Measurements from ENCODE around the gene PCDHA4. TPM values are rescaled to one million over a fixed set of nuclear protein-coding genes. Genes with fewer than 3 reads are reported as not detected.

PCDHA4 gene
- total RNA-seq, 1 donor from 2014 or later = 0.52 TPM

DNA sequence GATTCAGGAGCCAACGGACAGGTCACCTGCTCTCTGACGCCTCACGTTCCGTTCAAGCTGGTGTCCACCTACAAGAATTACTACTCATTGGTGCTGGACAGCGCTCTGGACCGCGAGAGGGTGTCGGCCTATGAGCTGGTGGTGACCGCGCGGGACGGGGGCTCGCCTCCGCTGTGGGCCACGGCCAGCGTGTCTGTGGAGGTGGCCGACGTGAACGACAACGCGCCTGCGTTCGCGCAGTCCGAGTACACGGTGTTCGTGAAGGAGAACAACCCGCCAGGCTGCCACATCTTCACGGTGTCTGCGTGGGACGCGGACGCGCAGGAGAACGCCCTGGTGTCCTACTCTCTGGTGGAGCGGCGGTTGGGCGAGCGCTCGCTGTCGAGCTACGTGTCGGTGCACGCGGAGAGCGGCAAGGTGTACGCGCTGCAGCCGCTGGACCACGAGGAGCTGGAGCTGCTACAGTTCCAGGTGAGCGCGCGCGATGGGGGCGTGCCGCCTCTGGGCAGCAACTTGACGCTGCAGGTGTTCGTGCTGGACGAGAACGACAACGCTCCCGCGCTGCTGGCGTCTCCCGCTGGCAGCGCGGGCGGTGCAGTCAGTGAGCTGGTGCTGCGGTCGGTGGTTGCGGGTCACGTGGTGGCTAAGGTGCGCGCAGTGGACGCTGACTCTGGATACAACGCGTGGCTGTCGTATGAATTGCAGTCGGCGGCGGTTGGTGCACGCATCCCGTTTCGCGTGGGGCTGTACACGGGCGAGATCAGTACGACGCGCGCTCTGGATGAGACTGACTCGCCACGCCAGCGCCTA lies 50.5 kb downstream of the PCDHA4 start:
- Histone ChIP-seq H3K27ac (ENCODE audit: low read depth, low read length) (no peak overlapping the region), H3K4me3 (ENCODE audit: low read length in 3 of 3) (no peak overlapping the region), H3K9ac (ENCODE audit: low read depth in 1 of 3, low read length in 3 of 3) (no peak overlapping the region), H3K27me3 (ENCODE audit: control insufficient read depth in 3 of 3, insufficient read depth in 3 of 3, low read length in 3 of 3) (no peaks in the 10 kb centered on the region), H3K9me3 (ENCODE audit: control insufficient read depth in 3 of 3, low read length in 3 of 3) (peaks cover 7 to 13% (median 12%) of the 10 kb centered on the region in 3 donors), H3K4me1 (ENCODE audit: control insufficient read depth in 3 of 3, insufficient read depth in 3 of 3, low read length in 3 of 3) (no peaks in the 10 kb centered on the region), H3K36me3 (ENCODE audit: control insufficient read depth in 3 of 3, insufficient read depth in 3 of 3, low read length in 3 of 3) (no peaks in the 10 kb centered on the region)

DNA sequence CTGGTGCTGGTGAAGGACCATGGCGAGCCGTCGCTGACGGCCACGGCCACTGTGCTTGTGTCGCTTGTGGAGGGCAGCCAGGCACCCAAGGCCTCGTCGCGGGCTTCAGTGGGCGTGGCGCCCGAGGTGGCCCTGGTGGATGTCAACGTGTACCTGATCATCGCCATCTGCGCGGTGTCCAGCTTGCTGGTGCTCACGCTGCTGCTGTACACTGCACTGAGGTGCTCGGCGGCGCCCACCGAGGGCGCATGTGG lies 51.0 kb downstream of the PCDHA4 start:
- Histone ChIP-seq H3K9ac (ENCODE audit: low read depth in 1 of 3, low read length in 3 of 3) (no peak overlapping the region), H3K4me3 (ENCODE audit: low read length in 3 of 3) (no peak overlapping the region), H3K4me1 (ENCODE audit: control insufficient read depth in 3 of 3, insufficient read depth in 3 of 3, low read length in 3 of 3) (no peaks in the 10 kb centered on the region), H3K27ac (ENCODE audit: low read depth, low read length) (no peak overlapping the region), H3K9me3 (ENCODE audit: control insufficient read depth in 3 of 3, low read length in 3 of 3) (peaks cover 7 to 19% (median 12%) of the 10 kb centered on the region in 3 donors), H3K36me3 (ENCODE audit: control insufficient read depth in 3 of 3, insufficient read depth in 3 of 3, low read length in 3 of 3) (no peaks in the 10 kb centered on the region), H3K27me3 (ENCODE audit: control insufficient read depth in 3 of 3, insufficient read depth in 3 of 3, low read length in 3 of 3) (peaks cover 0 to under 1% (median 0%) of the 10 kb centered on the region in 3 donors)

DNA sequence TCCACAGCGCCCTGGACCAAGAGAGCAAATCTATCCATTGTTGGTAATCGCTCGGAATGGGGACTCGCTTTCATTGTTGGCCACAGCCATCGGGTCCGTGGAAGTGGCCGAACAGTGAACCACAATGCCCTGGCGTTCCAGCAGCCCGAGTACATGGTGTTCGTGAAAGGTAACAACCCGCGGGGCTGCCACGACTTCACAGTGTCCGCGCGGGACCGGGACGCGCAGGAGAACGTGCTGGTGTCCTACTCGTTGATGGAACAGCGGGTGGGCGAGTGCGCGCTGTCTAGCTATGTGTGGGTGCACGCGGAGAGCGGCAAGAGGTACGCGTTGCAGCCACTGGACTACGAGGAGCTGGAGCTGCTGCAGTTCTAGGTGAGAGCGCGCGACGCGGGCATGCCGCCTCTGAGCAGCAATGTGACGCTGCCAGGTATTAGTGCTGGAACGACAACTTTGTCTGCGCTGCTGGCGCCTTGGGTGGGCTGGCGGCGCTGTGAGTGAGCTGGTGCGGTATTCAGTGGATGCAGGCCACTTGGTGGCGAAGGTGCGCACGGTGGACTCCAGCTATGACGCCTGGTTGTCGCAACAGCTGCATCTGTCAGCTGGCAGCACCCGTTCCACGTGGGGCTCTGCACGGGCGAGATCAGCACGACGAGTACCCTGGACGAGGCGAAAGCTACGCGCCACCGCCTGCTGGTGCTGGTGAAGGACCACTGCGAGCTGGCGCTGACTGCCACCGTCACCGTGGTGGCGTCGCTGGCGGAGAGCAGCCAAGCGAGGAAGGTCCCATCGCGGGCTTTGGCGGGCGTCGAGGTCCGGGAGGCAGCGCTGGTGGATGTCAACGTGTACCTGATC lies 55.8 kb downstream of the PCDHA4 start:
- Histone ChIP-seq H3K9ac (ENCODE audit: low read depth in 1 of 3, low read length in 3 of 3) (no peak overlapping the region), H3K27ac (ENCODE audit: low read depth, low read length) (no peak overlapping the region), H3K4me3 (ENCODE audit: low read length in 3 of 3) (no peak overlapping the region), H3K4me1 (ENCODE audit: control insufficient read depth in 3 of 3, insufficient read depth in 3 of 3, low read length in 3 of 3) (no peaks in the 10 kb centered on the region), H3K27me3 (ENCODE audit: control insufficient read depth in 3 of 3, insufficient read depth in 3 of 3, low read length in 3 of 3) (peaks cover 0 to 5% (median 0%) of the 10 kb centered on the region in 3 donors), H3K9me3 (ENCODE audit: control insufficient read depth in 3 of 3, low read length in 3 of 3) (peaks cover 5 to 11% (median 9%) of the 10 kb centered on the region in 3 donors), H3K36me3 (ENCODE audit: control insufficient read depth in 3 of 3, insufficient read depth in 3 of 3, low read length in 3 of 3) (no peaks in the 10 kb centered on the region)

Other genes with a start within 250 kb of the PCDHA4 start
- gene SRA1, start 249.6 kb upstream of the PCDHA4 start, total RNA-seq = 15.1 TPM
- 7.3 TPM for gene APBB3, start 242.5 kb upstream of the PCDHA4 start, total RNA-seq
- gene SLC35A4, start 242.2 kb upstream of the PCDHA4 start, total RNA-seq = 7.3 TPM
- 39.7 TPM for gene CD14, start 173.9 kb upstream of the PCDHA4 start, total RNA-seq
- gene TMCO6, start 167.6 kb upstream of the PCDHA4 start, total RNA-seq = 2.6 TPM
- gene NDUFA2, start 159.4 kb upstream of the PCDHA4 start, total RNA-seq = 42.8 TPM
- 60.5 TPM for gene IK, start 159.2 kb upstream of the PCDHA4 start, total RNA-seq
- gene WDR55, start 142.2 kb upstream of the PCDHA4 start, total RNA-seq = 9.4 TPM
- gene DND1, start 133.5 kb upstream of the PCDHA4 start, total RNA-seq = not detected
- gene HARS1, start 115.7 kb upstream of the PCDHA4 start, total RNA-seq = 40.2 TPM
- 15.7 TPM for gene HARS2, start 115.6 kb upstream of the PCDHA4 start, total RNA-seq
- 33.4 TPM for gene ZMAT2, start 106.6 kb upstream of the PCDHA4 start, total RNA-seq
- gene PCDHA1, start 20.9 kb upstream of the PCDHA4 start, total RNA-seq = not detected
- gene PCDHA2, start 12.2 kb upstream of the PCDHA4 start, total RNA-seq = under 0.01 TPM
- not detected for gene PCDHA3, start 6.0 kb upstream of the PCDHA4 start, total RNA-seq
- not detected for gene PCDHA5, start 14.5 kb downstream of the PCDHA4 start, total RNA-seq
- gene PCDHA6, start 20.9 kb downstream of the PCDHA4 start, total RNA-seq = under 0.01 TPM
- 0.52 TPM for gene PCDHA7, start 27.2 kb downstream of the PCDHA4 start, total RNA-seq
- gene PCDHA8, start 34.1 kb downstream of the PCDHA4 start, total RNA-seq = 0.52 TPM
- 0.52 TPM for gene PCDHA9, start 41.3 kb downstream of the PCDHA4 start, total RNA-seq
- under 0.01 TPM for gene PCDHA10, start 48.8 kb downstream of the PCDHA4 start, total RNA-seq
- under 0.01 TPM for gene PCDHA11, start 61.9 kb downstream of the PCDHA4 start, total RNA-seq
- gene PCDHA12, start 68.2 kb downstream of the PCDHA4 start, total RNA-seq = not detected
- gene PCDHA13, start 75.1 kb downstream of the PCDHA4 start, total RNA-seq = under 0.01 TPM
- 0.52 TPM for gene PCDHAC1, start 119.2 kb downstream of the PCDHA4 start, total RNA-seq
- 2.1 TPM for gene PCDHAC2, start 159.4 kb downstream of the PCDHA4 start, total RNA-seq
- gene PCDHB1, start 244.3 kb downstream of the PCDHA4 start, total RNA-seq = not detected

Data from skeletal muscle tissue (tissue), 4 donors.